HT1080 (cell line): ENCODE results near the gene HRCT1. TPM values are rescaled to one million over a fixed set of nuclear protein-coding genes. Genes with fewer than 3 reads are reported as not detected.
"Not testable (repeated sequence)": the region's sequence is repeated elsewhere in the genome, so short reads cannot be mapped to it uniquely, and the experiment has no call there.

Experiments
- DNase-seq: peaks from one replicate; pipeline ENCODE4 v3.0.0-alpha.2; 2015; ENCODE audit warnings: low read depth
- total RNA-seq: library from RNA; depleted of rRNA; stranded (reverse); fragments of >200 nt; shearing (Covaris generic); gene quantifications from 2 replicates; pipeline ENCODE4 v1.2.3, GENCODE V29; 2014

HRCT1 gene
- total RNA-seq, 1 experiment from 2014 or later: 3.2 TPM

DNA sequence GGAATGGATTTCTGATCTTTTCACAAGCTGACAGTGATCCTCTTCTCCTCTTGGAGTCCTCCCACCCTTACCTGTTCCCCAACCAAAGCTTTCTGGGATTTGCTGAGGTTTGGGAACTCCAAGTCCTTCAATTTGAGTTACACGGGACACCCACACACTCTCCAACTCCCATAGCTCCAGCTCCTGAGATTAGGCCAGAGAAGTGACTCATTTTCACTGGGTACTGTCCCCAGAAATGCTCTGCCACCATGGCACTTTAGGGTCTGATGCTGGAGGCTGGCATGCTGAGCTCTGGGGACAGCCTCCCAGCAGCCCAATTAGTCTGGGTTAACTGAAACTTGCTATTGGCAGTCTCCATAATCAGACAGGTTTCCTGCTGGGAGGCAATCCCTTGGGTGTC, 14.0 kb upstream of the HRCT1 start:
- DNase-seq: no peak

DNA sequence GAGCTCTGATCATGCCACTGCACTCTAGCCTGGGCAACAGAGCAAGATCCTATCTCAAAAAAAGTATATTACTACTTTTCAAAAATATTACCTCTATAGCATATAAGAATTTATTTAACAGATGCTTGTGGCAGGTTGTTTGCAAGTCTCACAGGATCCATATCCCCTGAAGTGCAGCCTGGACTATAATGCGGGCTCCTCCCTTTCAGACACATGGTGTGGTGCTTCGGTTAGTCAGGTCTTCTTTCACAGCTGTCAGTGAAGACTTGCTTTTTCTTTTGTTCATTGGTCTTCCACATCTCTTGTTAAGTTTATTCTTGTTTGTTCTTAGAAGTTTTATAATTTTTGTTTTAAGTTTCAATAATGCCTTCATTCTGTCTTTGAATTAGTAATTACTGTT, 9.4 kb upstream of the HRCT1 start:
- no peak for DNase-seq

DNA sequence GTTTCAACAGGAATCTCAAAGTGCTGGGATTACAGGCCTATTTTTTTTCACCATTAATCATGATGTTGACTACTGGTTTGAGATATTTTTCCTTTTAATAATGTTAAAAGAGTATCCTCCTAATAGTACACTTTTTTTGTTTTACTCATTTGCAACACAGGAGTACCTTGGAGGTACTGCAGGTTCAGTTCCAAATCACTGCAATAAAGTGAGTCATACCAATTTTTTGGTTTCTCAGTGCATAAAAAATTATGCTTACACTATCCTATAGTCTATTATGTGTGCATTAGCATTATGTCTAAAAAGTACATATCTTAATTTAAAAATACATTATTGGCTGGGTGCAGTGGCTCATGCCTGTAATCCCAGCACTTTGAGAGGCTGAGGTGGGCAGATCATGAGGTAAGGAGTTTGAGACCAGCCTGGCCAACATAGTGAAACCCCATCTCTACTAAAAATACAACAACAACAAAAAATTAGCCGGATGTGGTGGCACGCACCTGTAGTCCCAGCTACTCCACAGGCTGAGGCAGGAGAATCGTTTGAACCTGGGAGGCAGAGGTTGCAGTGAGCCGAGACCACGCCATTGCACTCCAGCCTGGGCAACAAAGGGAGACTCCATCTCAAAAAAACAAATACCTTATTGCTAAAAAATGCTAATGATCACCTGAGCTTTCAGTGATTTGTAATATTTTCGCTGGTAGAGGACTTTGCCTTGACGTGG, 8.5 kb upstream of the HRCT1 start:
- DNase-seq: not testable (repeated sequence)

DNA sequence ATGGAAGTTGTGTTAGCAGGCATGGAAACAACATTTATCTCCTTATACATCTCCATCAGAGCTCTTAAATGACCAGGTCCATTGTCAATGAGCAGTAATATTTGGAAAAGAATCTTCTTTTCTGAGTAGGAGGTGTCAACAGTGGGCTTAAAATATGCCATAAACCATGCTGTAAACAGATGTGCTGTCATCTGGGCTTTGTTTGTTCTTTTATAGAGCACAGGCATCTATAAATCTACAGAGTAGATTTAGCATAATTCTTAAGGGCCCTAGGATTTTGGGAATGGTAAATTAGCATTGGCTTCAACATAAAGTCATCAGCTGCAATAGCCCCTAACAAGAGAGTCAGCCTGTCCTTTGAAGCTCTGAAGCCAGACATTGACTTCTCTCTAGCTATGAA, 7.7 kb upstream of the HRCT1 start:
- DNase-seq: no peak

DNA sequence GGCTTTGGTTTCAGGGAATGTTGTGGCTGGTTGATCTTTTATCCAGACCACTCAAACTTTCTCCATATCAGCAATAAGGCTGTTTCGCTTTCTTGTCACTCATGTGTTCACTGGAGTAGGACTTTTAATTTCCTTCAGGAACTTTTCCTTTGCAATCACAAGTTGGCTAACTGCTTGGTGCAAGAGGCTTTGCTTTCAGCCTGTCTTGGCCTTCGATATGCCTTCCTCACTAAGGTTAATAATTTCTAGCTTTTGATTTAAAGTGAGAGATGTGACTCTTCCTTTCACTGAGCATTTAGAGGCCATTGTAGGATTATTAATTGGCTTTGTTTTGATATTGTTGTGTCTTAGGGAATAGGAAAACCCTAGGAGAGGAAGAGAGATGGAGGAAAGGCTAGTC, 7.0 kb upstream of the HRCT1 start:
- DNase-seq: no peak

DNA sequence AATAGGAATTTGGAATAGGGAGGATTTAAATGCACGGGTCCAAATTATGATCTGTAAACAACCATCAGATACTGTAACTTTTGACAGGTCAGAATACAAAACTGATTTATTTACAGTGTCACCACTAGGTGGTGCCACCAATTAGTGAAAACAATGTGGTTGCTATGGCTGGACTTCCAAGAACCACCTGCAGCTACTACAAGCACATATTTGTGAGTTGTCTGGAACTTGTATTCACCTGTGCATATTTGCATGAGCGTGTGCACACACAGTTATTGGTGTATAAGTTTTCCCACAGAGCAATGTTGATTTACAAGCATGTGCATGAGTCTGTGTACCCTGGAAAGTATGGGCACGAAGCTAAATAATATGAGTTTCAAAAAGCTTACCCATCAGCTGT, 3.0 kb upstream of the HRCT1 start:
- DNase-seq: peak; percentile 50

DNA sequence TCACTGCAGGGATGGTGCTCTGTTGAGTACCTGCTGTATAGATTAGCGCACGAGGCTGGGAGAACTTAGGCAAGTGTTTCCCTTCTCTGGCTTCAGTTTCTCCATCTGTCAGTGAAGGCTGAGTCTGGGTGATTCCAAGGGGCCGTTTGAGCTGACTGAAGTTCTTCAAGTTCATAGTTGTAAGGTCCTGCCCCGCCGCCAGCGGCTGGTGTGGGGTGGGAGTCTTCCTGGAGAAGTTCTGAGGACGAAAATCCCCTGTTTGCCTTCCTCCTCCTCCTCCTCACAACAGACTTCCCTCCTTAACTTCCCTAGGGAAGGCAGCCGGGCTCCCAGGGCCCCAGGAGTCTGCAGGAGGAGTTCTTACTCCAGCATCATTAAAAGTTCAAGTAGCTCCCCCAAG, 1.7 kb upstream of the HRCT1 start:
- DNase-seq: no peak

DNA sequence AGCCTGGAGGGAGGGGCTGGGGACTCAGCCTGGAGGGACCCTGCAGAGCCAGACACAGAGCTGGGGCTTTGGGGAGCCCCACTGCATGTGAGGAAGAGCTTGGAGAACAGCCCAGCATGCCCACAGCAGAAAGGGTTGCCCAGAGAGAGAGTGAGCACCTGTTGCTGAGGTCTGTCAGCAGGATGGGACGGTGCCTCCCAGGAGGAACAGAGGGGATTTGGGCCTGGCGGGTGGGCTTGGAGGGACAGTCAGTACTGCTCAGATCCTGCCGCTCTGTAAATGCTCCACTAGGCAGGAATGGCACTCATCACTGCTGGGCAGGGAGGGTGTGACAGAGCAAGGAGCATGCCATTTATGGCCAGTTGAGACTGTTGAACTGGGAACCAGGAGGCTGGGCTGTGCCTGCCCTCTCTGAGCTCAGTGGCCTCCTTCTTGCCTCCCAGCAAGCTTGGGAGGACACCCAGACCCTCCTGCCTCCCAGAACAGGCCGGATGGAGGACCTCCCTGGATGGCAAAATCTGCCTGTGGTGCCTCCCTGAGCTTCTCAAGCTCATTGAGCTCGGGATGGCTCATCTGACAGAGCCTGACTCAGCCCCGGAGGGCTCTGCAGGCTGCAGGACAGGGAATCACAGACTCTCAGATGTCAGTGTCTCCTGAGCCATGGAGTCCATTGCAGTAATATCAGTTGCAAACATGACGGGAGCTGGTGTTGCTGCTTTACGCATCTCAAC, 786 bp upstream of the HRCT1 start:
- peak; percentile 72 for DNase-seq

DNA sequence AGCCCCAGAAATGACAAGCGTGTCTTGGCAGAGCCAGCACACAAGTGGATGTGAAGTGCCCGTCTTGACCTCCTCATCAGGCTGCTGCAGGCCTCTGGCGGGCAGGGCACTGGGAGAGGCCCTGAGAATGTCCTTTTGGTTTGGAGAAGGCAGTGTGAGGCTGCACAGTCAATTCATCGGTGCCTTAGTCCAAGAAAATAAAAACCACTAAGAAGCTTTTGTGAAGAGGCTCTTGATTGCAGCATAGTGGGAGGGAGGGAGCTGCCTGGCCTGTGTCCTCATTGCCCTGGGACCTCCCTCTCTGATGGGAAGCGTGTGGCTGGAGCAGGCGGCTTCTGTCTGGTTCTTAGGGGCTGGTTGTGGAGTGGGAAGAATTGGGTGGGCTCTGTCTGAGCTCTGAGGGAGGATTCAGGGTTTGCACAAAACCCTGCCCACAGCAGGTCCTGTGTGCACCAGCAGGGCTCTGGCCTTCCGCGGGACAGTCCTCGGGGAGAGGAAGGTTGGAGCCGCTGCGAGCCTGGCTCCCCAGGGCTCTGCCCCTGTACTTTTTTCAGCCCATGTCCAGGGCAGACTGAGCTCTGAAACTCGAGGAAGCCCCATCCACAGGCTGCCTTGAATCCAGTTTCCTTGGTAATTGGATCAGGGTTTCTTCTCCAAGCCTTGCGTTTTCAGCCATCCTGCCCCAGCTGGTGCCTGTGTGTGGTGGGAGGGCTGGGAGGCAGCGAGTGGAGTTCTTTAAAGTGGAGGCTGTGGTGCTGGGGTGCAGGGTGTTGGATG, 1.1 kb downstream of the HRCT1 start:
- DNase-seq: peak; percentile 66

DNA sequence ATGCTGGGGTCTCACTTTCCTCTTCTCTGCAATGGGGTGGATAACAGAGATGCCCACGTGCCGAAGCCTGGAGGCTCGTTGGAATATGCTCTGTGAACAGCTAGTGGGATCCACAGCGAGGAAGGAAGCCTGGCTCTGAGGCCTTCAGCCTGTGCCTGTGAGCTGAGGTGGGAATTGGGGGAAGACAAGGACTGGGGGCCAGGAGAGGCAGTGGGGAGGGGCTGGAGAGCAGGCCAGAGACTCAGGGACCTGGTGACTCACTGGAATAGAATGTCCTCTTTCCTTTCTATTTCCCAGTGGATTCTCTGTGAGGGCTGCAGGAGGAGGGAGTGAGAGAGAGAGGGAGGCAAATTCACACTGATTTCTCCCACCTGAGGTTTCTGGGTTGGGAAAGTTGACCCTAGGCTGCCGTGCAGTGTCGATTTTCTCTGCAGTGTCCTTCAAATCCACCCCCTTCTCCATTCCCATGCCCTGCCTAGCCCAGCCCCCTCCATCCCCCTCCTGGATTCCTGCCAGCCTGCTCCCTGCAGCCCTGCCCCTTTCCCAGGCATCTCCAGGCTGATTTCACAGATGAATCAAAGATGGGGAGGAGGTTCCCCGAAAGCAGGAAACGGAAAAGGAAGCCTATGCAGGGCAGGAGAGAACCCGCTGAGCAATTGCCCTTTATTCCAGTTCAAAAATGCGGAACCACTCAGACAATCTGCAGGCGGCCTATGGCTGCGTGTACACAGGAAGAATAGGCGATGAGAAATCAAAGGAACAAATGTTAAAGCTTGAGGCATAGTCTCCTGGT, 1.9 kb downstream of the HRCT1 start:
- peak; percentile 97 for DNase-seq

DNA sequence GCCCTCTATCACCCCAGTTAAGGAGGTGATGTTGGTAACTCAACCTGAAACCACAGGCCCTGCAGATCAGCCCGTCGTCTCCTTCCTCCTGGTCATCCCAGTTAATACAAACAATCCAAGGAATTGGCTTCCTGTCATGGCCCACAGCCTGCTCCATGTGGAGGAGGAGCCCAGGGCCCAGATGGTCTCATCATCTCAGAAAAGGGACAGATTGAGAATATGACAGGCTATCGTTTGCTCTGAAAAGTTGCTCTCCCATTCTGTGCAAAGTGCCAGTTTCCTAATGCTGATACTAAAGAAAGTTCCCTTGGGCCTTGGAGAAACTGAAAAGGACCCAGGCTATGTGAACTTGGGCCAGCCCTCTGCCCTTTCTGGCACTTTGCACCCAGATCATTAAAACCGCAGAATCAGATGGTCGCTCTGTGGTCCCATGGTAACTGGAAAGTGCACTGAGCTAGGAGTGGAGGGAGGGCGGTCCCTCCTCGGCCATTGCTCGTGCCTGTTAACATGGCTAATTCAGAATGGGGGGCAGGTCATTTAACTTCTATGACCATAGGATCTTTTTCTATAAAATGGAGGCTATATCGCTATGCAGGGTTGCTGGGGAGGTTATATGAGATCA, 2.6 kb downstream of the HRCT1 start:
- no peak for DNase-seq

DNA sequence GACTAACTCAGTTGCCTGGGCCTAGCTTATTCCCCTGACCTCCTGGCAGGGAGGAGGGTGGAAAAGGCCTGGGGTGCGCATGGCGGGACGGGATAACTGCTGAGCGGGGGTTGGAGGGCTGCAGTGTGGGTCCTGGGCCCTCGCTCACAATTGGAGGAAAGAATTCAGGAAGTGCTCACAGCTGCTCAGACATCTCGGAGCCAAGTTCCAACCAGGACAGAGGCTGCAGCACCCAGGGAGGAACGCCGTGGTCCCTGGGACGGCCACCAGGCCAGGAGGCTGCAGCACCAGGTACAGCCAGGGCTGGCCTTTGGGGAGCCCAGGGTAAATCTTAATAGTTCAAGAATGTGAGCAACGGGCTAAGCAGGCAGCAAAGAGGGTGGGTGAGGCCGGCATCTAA, 3.3 kb downstream of the HRCT1 start, which contains the start of gene SPAAR:
Gene SPAAR, plus strand, starts transcription at position 217 of the 400 bp plus-strand sequence. CDS start 974 bp downstream, outside the sequence.
- no peak for DNase-seq

DNA sequence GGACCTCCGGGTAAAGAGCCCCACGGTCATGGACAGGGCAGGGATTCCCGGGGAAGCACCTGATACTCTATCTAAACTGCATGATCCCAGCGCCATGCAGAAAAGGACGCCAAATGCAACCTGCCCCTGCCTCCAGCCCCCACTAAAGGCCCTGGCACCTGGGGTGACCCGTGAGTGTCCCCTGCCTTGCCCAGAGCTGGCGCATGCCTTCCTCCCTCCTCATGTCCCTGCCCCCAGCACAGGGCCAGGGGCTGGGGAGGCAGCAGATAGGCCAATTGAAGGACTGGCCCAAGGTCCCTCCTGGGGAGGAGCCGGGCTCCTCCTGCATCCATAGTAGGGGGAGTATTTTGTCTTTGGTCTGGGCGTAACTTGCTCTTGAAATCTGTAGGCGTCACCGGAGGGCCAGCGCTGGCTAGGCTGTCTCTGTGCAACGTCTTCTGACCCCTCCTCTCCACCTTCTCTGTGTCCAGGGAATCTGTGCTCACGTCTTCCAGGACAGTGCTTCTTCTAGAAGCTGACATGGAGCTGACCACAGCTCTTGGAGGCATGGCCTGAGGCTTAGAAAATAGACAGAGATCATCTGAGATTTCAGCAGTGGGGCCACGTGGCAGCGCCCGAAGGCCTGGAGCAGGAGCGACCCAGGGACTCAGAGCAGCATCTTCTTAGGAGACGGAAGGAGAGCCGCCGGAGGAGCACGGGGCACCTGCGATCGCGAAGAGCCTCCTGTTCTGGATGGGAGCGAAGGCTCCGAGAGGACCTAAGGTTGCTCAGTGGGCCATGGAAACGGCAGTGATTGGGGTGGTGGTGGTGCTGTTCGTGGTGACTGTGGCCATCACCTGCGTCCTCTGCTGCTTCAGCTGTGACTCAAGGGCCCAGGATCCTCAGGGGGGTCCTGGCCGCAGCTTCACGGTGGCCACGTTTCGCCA, 3.9 kb downstream of the HRCT1 start:
- no peak for DNase-seq

DNA sequence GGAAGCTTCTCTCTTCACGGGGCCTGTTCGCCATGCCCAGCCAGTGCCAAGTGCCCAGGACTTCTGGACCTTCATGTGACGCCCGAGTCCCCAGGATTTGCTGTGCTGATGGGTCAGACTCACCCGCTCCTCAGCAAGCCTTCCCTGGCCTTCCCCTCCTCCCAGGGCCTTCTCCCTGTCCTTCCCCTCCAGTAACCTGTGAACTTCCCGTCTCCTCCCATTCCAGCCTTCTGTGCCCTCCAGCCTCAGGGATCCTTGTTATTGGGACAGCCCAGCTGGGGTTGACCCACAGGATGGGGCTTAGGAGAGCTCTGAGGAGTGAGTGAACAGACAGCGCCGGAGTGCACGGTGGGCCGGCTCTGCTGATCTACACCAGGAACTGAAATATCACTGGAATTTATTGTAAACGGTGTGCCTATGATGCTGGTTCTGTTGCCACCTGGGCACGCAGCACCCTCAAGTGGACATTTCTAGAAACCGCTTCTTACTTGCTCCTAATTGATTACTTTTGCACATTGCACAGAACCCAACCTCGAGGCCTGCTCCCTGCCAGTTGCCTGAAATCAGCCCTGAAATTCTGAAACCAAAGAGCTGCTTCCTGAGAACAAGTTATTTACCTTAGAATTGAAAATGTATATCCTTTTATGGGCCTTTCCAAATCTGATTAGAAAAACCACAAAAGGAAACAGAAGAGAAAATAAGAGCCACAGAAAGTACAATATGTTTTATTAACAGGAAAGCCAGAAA, 4.8 kb downstream of the HRCT1 start:
- peak; percentile 73 for DNase-seq

DNA sequence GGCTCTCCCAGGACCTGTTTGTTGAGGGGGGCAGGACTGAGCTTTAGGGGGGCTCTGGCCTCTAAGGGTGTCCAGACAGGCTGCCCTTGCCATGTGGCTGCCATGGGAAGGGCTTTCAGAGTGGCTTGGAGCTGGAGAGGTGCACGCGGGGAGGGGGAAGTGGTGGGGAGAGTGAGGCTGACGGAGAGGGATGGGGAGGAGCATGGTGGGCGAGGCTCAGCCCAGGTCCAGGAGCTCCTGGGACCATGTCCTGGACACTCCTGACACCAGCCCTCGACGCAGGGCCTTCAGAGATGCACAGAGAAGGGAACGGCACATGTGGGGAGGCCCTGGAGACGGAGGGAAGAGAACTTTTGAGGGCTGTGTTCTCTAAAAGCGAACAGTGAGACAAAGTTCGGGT, 5.7 kb downstream of the HRCT1 start:
- no peak for DNase-seq

DNA sequence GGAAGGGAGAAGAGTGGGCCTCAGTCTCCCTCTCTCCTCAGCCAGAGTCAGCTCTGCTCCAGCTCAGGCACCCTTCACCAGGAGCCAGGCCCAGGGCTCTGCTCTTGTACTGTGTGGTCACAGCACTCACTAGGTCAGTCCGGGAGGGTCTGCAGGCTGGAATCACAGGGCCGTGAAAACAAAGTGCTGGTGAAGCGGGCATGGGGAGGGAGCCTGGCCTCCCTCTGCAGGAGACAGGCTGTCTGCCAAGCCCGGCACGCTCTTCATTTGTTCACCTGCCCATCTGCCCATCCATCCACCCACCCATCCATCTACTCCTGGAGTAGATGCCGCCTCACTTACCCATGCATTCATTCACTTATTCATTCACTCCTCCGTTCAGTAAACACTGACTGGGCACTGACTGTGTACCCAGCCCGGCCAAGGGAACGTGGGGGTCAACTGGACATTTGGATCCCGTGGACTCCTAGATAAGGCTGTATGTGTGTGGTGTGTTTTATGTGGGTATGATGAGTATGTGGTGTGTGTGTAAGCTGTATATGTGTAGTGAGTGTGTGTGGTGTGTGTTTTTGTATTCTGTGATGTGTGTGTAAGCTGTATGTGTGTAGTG, 6.9 kb downstream of the HRCT1 start:
- no peak for DNase-seq

DNA sequence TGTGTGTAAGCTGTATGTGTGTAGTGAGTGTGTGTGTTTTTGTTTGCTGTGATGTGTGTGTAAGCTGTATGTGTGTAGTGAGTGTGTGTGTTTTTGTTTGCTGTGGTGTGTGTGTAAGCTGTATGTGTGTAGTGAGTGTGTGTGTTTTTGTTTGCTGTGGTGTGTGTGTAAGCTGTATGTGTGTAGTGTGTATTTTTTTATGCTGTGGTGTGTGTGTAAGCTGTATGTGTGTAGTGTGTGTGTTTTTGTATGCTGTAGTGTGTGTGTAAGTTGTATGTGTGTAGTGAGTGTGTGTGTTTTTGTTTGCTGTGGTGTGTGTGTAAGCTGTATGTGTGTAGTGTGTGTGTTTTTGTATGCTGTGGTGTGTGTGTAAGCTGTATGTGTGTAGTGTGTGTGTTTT, 7.4 kb downstream of the HRCT1 start:
- not testable (repeated sequence) for DNase-seq

DNA sequence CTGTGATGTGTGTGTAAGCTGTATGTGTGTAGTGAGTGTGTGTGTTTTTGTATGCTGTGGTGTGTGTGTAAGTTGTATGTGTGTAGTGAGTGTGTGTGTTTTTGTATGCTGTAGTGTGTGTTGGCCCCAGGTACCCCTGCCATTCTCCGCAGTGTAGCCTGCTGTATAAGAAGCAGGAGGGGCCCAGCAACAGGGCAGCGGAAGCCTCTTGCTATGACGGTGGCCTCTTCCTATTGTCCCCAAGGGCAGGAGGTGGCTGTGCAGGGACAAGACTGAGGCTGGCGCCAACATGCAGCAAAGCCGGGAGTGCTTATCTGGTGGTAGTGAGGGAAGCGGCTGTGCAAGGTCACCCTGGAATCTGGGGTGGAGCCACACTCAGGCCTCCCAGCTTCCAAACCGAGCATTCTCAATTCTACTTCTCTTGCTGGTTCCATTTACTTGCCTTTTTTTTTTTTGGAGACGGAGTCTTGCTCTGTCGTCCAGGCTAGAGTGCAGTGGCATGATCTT, 8.4 kb downstream of the HRCT1 start:
- DNase-seq: peak; percentile 14
